ENCODE results near the gene ADGRG6. TPM values are rescaled to one million over a fixed set of nuclear protein-coding genes. Genes with fewer than 3 reads are reported as not detected.

ADGRG6 gene
- total and polyA plus RNA-seq, 2 of the 8 experiments (the other 6 are each of a cell fraction or from before 2014, with no cell fraction given): 1.1 to 6.2 TPM

DNA sequence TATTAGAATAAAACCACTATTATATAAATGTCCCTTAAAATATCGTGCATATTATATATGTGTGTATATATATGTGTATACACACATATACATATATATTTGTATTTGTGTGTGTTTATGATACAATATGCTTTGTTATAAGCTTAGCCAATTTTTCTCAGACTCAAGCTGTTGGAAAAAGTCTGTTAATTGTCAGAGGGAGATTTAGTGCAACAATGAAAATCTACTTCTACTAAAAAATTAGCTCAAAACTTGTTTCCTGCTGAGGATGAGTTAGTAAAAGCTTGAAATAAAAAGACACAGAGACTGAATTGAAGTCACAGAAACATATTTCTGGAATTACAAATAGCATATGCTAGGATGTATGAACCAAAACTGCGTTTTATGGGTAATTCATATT lies 79.4 kb downstream of the ADGRG6 start:
- H3K4me2 ChIP-seq (ENCODE audit: insufficient read depth in 1 of 2, low read depth in 2 of 2, low read length in 2 of 2): no peak overlapping the region
- H2BK15ac ChIP-seq (ENCODE audit: low read length): no peak overlapping the region
- FAIRE-seq (no peak), DNase-seq (ENCODE audit: low read depth in 1 of 2, low spot score in 2 of 2) (no peak)
- no peak overlapping the region for H3K14ac ChIP-seq (ENCODE audit: insufficient read length)
- no peak overlapping the region for H2BK20ac ChIP-seq (ENCODE audit: low read length)
- no peak overlapping the region for H2BK120ac ChIP-seq (replicated peaks; ENCODE audit: low read depth, low read length)
- H3K56ac ChIP-seq (replicated peaks; ENCODE audit: insufficient read length, low read depth, low read length): no peak overlapping the region
- no peak overlapping the region for H3K18ac ChIP-seq (ENCODE audit: extremely low read depth, low read length)
- H4K20me1 ChIP-seq (replicated peaks in 1 of 2; ENCODE audit: control insufficient read depth in 1 of 2, insufficient read depth in 2 of 2, low read length in 2 of 2): no peaks in the 10 kb centered on the region
- no peak overlapping the region for H3K4ac ChIP-seq (replicated peaks; ENCODE audit: insufficient read length, low read depth, low read length)
- no peak overlapping the region for H3K23ac ChIP-seq (ENCODE audit: insufficient read length)
- H4K5ac ChIP-seq (ENCODE audit: insufficient read length, low read depth, low read length): no peak overlapping the region
- H3K9me3 ChIP-seq (ENCODE audit: insufficient read depth in 2 of 2, low read depth in 1 of 2, low read length in 1 of 2): no peaks in the 10 kb centered on the region
- no peak overlapping the region for H4K91ac ChIP-seq (replicated peaks; ENCODE audit: insufficient read length, low read length)
- H3K4me3 ChIP-seq (ENCODE audit: extremely low read depth in 1 of 4, insufficient read depth in 2 of 4, low read depth in 3 of 4, low read length in 4 of 4): no peak overlapping the region
- H3K27ac ChIP-seq (ENCODE audit: low read depth, low read length): no peak overlapping the region
- 91% methylated on average over 2 of the region's 2 CpGs; no CpG with 5 or more reads in 1 of the 2 experiments for WGBS, 2 experiments (ENCODE audit: extremely low coverage in 1 of 2, insufficient coverage in 1 of 2, insufficient read length in 1 of 2, insufficient replicate concordance in 2 of 2, low coverage in 1 of 2, low lambda C conversion rate in 2 of 2, missing lambda C conversion rate in 1 of 2)
- H4K8ac ChIP-seq (ENCODE audit: extremely low read depth, insufficient read depth, low read length): no peak overlapping the region
- TF ChIP-seq TAF7 (optimal IDR thresholded peaks at IDR 0.05; ENCODE audit: borderline replicate concordance, low read depth, low read length) (no peak), POLR2AphosphoS5 (IDR thresholded peaks at IDR 0.05; ENCODE audit: low read depth, low read length) (no peak), SIX5 (IDR thresholded peaks at IDR 0.05; ENCODE audit: low read depth, low read length) (no peak), CEBPB (IDR thresholded peaks at IDR 0.05; ENCODE audit: low read depth, low read length) (no peak), ZNF274 (IDR thresholded peaks at IDR 0.05; ENCODE audit: borderline replicate concordance, extremely low read depth, low read length) (no peak), RFX5 (IDR thresholded peaks at IDR 0.05; ENCODE audit: borderline replicate concordance, low read depth, low read length) (no peak), POU5F1 (IDR thresholded peaks at IDR 0.05; ENCODE audit: low read depth, low read length) (no peak), SAP30 (IDR thresholded peaks at IDR 0.05; ENCODE audit: insufficient read depth, insufficient replicate concordance, low read length) (no peak), FOSL1 (IDR thresholded peaks at IDR 0.05; ENCODE audit: insufficient read depth, low read depth, low read length) (no peak)
- TF ChIP-seq, protein P1, sequence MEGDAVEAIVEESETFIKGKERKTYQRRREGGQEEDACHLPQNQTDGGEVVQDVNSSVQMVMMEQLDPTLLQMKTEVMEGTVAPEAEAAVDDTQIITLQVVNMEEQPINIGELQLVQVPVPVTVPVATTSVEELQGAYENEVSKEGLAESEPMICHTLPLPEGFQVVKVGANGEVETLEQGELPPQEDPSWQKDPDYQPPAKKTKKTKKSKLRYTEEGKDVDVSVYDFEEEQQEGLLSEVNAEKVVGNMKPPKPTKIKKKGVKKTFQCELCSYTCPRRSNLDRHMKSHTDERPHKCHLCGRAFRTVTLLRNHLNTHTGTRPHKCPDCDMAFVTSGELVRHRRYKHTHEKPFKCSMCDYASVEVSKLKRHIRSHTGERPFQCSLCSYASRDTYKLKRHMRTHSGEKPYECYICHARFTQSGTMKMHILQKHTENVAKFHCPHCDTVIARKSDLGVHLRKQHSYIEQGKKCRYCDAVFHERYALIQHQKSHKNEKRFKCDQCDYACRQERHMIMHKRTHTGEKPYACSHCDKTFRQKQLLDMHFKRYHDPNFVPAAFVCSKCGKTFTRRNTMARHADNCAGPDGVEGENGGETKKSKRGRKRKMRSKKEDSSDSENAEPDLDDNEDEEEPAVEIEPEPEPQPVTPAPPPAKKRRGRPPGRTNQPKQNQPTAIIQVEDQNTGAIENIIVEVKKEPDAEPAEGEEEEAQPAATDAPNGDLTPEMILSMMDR (IDR thresholded peaks at IDR 0.05; ENCODE audit: control extremely low read depth in 1 of 3, insufficient read depth in 1 of 3, low read depth in 1 of 3, low read length in 3 of 3): no peak
- H3K36me3 ChIP-seq (ENCODE audit: control insufficient read depth in 2 of 4, insufficient read depth in 4 of 4, low read length in 3 of 4): no peaks in the 10 kb centered on the region
- H3K23me2 ChIP-seq (ENCODE audit: low read depth, low read length): no peaks in the 10 kb centered on the region
- no peaks in the 10 kb centered on the region for H3K79me1 ChIP-seq (ENCODE audit: low read depth, low read length)
- H3K79me2 ChIP-seq (ENCODE audit: control insufficient read depth in 1 of 2, insufficient read depth in 2 of 2, low read length in 2 of 2): no peaks in the 10 kb centered on the region
- no peak overlapping the region for H2BK12ac ChIP-seq (ENCODE audit: low read depth, low read length)
- no peak overlapping the region for H2BK5ac ChIP-seq (ENCODE audit: low read depth, low read length)
- H3K27me3 ChIP-seq (replicated peaks in 1 of 4; ENCODE audit: control insufficient read depth in 3 of 4, extremely low read depth in 1 of 4, insufficient read depth in 3 of 4, low read length in 3 of 4): no peaks in the 10 kb centered on the region
- POLR2A ChIA-PET (ENCODE audit: partially characterized antibody): no interaction called here
- no peak overlapping the region for H2AK5ac ChIP-seq (ENCODE audit: low read depth, low read length)
- no peak overlapping the region for H2AFZ ChIP-seq (ENCODE audit: low read length)
- H3K9ac ChIP-seq (replicated peaks in 1 of 4; ENCODE audit: extremely low read depth in 1 of 4, low read depth in 3 of 4, low read length in 3 of 4): no peak overlapping the region
- H3K4me1 ChIP-seq (replicated peaks in 1 of 4; ENCODE audit: control insufficient read depth in 3 of 4, insufficient read depth in 4 of 4, low read length in 3 of 4): peaks cover 0 to 4% (median 0%) of the 10 kb centered on the region in 4 experiments; a peak in 1 of 7 replicates
- CTCF ChIA-PET (ENCODE audit: partially characterized antibody): interaction anchor here (1.6 to 2.3 kb wide), 2 partner anchors 15 to 234 kb away, joined by 4 to 7 read pairs; partner anchors contain the start of genes NMBR and VTA1

All from H1 (cell line).